GM13976 (cell line): ENCODE measurements around the gene PPAT.
"Not testable (repeated sequence)": the region's sequence is repeated elsewhere in the genome, so short reads cannot be mapped to it uniquely, and the experiment has no call there.

ENCODE experiments used
- DNase-seq: peaks from one replicate; pipeline ENCODE4 v3.0.0; 2012; ENCODE audit warnings: low spot score
- CTCF ChIP-seq: IDR thresholded peaks from 2 replicates; pipeline ENCODE4 v1.5.1; 2012; ENCODE audit warnings: borderline replicate concordance, mild to moderate bottlenecking; ENCODE audit not compliant: insufficient read depth; ENCODE audit errors: extremely low read depth, missing control alignments, control extremely low read depth
- in situ Hi-C: fragments of 300-500 bp; cut with MboI; formaldehyde crosslinking; loops from one replicate; pipeline ENCODE4 v1.12.0; 2022; ENCODE audit warnings: low sequenced_read_pairs, mixed read lengths, inconsistent platforms; ENCODE audit not compliant: unreplicated experiment

Gene PPAT

GRCh38 chr4:56460085-56460484 is 24.7 kb upstream of the PPAT start:
- TF ChIP-seq CTCF = no peak
- in situ Hi-C loops = no loop called here
- no peak for DNase-seq

- no peak for DNase-seq
- TF ChIP-seq CTCF = no peak
- in situ Hi-C loops = no loop called here
Observed at GRCh38 chr4:56450342-56450741, 14.9 kb upstream of the PPAT start.

GRCh38 chr4:56449475-56449874 is 14.1 kb upstream of the PPAT start:
- in situ Hi-C loops, DNase-seq: not testable (repeated sequence)

- no peak for TF ChIP-seq CTCF
- in situ Hi-C loops = no loop called here
- DNase-seq = no peak
Observed at GRCh38 chr4:56448301-56448700, 12.9 kb upstream of the PPAT start.

- DNase-seq = no peak
- in situ Hi-C loops = no loop called here
- no peak for TF ChIP-seq CTCF
Observed at GRCh38 chr4:56445699-56446098, 10.3 kb upstream of the PPAT start.

GRCh38 chr4:56444719-56445118 is 9.3 kb upstream of the PPAT start:
- TF ChIP-seq CTCF = no peak
- in situ Hi-C loops = no loop called here
- DNase-seq = no peak

GRCh38 chr4:56440983-56441382 is 5.6 kb upstream of the PPAT start:
- in situ Hi-C loops = no loop called here
- no peak for TF ChIP-seq CTCF
- DNase-seq = no peak

GRCh38 chr4:56438766-56439165 is 3.4 kb upstream of the PPAT start:
- no peak for TF ChIP-seq CTCF
- in situ Hi-C loops = no loop called here
- DNase-seq = no peak
